Stimulated activated CD8-positive, alpha-beta memory T cell treated with anti-CD3 and anti-CD28 coated beads, Interleukin-4, amount 100 ng/mL, for 24 hours (primary cell): Measurements from ENCODE around the gene AP3D1.
"Not testable (repeated sequence)": the region's sequence is repeated elsewhere in the genome, so short reads cannot be mapped to it uniquely, and the experiment has no call there.

ENCODE experiments used
- DNase-seq: peaks from one replicate; pipeline ENCODE4 v3.0.0-alpha.2; 2020; ENCODE audit warnings: low read depth

Gene AP3D1

DNA sequence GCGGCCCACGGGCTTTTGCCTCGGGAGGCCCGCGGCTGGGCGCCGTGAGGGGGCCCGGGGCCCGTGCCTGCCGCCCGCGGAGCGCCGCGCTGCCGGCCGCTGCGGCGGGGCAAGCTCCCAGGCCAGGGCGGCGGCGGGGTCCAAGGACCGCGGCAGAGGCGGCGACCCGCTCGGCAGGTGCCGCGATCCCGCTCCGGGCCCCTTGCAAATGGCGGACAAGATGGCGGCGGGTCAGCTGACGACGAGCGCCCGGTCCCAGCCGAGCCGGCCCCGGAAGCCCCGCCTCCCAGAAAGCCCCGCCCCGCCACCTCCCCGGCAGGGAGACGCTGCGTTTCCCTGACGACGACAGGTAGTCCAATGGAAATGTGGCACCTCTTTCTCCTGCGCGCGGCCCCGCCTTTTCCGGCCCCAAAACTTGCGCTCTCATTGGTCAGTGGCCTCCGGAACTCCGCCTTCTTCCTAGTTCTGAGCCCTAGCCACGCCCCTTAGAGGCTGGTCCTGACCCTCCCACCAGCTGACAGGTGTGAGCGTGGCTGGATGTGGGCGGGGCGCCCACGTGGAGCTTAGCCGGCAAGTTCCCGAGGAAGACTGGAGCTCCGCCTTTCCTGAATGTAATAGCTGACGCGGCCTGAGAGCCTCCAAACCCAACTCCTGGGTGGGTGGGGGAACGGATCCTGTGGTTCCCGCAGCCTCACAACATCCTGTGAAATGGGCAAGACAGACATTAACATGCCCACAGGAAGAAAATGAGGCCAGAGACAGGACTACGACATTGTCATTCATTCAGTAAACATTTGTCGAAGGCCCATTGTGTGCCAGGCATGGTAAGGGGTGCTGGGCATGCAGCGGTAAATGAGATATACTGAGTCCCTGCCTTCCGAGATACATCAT, at the start of gene AP3D1:
Gene AP3D1 (minus strand): TSS at position 228 of the 891 bp plus-strand sequence. CDS start 232 bp downstream, outside the sequence.
- peak; percentile 99 for DNase-seq

GRCh38 chr19:2200624-2201294, 49.4 kb upstream of the AP3D1 start:
- DNase-seq: not testable (repeated sequence)

- DNase-seq: no peak
These were observed 48.7 kb upstream of the AP3D1 start for GRCh38 chr19:2199861-2200623.

GRCh38 chr19:2199215-2199614, 47.8 kb upstream of the AP3D1 start:
- DNase-seq: no peak

DNA sequence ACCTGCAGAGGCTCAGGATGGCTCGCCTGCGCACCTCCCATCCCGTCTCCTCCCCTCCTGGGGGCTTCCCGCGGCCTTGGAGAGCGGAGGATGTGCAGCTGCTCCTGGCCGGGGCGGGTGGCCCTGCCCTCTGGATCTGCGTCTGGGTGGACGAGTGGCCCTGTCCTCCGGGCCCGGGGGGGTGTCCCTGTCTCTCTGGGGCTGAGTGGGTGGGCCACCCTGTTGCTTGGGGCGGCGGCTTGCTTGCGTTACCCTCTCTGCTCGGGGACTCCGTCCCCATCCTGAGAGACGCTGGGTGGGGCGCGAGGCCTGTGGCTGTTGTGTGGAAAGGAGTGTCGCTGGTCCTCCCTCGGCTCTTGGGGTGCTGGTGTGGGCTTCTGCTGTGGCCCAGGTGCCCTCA, 47.0 kb upstream of the AP3D1 start:
- DNase-seq: no peak

- DNase-seq: no peak
These were observed 45.9 kb upstream of the AP3D1 start for GRCh38 chr19:2197270-2197669.

- DNase-seq: no peak
These were observed 44.5 kb upstream of the AP3D1 start for GRCh38 chr19:2195914-2196313.

- DNase-seq: no peak
These were observed 44.0 kb upstream of the AP3D1 start for GRCh38 chr19:2195361-2195760.

GRCh38 chr19:2194513-2195078, 43.2 kb upstream of the AP3D1 start:
- DNase-seq: no peak

DNA sequence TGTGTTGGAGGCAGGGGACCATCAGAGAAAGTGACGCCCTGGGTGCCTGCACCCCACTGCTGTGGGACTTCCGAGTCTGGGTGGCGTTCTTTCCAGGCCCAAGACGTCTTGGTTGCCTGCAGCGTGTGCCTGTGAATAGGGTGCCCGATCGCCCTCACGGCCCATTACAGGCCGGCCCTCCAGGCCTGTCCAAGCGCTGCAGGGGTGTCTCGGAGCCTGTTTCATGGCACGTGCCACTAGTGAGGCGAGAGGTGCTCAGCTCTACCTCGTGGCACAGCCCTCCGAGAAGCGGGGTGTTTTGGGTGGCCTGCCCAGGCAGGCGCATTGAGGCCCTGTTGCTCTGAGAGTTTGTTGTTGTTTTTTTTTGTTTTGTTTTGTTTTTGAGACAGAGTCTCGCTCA, 42.4 kb upstream of the AP3D1 start:
- DNase-seq: no peak

DNA sequence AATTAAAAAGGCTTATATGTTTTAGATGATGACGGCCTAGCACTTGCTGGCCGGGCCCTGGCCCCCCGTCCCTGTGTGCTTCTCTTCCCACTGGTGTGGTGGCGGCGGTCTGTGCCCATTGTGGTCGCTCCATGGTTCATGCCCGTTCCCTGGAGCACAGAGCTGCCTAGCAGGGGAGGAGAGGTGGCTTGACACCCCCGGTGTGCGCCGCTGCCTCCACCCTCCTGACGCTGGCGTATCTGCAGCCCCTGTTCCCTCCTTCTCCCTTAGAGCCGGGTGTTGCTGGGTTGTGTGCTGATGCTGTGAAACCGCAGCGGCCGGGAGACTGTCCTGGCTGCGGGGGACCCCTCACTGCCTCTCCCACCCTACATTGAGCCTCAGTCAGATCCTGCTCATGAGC, 41.5 kb upstream of the AP3D1 start:
- DNase-seq: no peak

GRCh38 chr19:2191456-2192310, 40.3 kb upstream of the AP3D1 start:
- no peak for DNase-seq

- no peak for DNase-seq
These were observed 39.6 kb upstream of the AP3D1 start for GRCh38 chr19:2190848-2191455.

- no peak for DNase-seq
These were observed 38.5 kb upstream of the AP3D1 start for GRCh38 chr19:2189880-2190279.

- DNase-seq: no peak
These were observed 37.5 kb upstream of the AP3D1 start for GRCh38 chr19:2188708-2189385.

DNA sequence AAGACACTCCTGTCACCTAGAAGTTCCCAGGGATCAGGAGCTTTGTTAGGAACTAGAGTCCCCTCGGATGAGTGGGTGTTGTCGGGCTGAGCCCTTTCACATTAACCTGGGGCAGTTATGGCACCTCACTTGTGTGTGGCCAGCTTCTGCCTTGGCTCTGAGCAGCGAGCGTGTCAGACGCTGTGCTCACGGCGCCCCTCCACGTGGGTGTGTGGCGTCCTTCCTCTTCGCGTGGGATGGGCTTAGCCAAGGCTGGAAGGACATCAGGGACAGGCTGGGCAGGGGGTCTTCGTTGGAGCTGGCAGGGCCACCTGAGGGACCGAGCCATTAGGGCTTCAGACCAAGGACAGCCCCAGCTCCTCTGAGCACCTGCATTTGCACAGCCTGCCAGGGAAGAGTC, 35.8 kb upstream of the AP3D1 start:
- DNase-seq: no peak

GRCh38 chr19:2186071-2186846, 34.9 kb upstream of the AP3D1 start:
- no peak for DNase-seq

GRCh38 chr19:2185734-2186070, 34.3 kb upstream of the AP3D1 start:
- no peak for DNase-seq

DNA sequence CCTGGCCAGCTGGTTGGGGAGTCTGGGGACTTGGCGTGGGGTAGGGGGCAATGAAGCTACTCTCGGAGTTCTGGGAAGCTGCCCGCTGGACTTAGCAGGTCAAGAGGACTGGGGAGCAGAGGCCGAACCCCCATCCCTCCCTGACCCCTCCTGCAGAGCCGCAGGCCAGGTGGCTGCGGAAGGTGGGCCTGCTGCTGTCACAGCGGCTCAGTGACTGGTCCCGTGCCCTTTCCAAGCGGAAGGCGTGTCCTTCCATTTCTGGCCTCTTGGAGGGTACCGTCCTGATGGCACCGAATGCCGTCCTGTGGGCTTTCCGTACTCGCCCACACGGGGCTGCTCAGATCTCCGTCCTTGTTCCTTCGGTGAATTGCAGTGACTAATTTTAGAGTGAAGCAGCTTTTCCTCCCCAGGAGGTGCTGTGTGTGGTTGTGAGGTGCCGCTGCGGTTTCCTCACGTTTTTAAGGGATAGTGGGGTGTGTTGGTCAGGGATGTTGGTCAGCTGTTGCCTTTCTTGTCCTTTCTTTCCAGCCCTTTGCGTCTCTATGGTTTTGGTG, 33.1 kb upstream of the AP3D1 start:
- no peak for DNase-seq
